HepG2 (cell line): Measurements from ENCODE around the gene TH. TPM values are rescaled to one million over a fixed set of nuclear protein-coding genes. Genes with fewer than 3 reads are reported as not detected.

Source experiments
- CBX2 ChIP-seq, 2 experiments: fragments of 200-600 bp in 1 of 2; sonication (generic); formaldehyde crosslinking in 1 of 2; IDR thresholded peaks; 2 replicates each; pipeline versions ENCODE4 v1.7.0 to v1.8.1; 2018 to 2022; ENCODE audit warnings: low read depth in 2 of 2, low read length in 1 of 2, mild to moderate bottlenecking in 1 of 2, missing genetic modification reagents in 1 of 2
- DMAP1 ChIP-seq: IDR thresholded peaks from 2 replicates; pipeline ENCODE4 v1.6.1; 2016
- HNF4G ChIP-seq, 2 experiments: sonication (generic) in 1 of 2; formaldehyde crosslinking in 1 of 2; IDR thresholded peaks; 2 replicates each; pipeline versions ENCODE4 v1.4.0 to v1.6.1; 2011 to 2020; ENCODE audit warnings: borderline replicate concordance in 2 of 2, low read depth in 2 of 2, mild to moderate bottlenecking in 2 of 2, low read length in 1 of 2, missing genetic modification reagents in 1 of 2, moderate library complexity in 1 of 2
- MAFG ChIP-seq: sonication (generic); formaldehyde crosslinking; IDR thresholded peaks from 2 replicates; pipeline ENCODE4 v1.5.1; 2020; ENCODE audit warnings: mild to moderate bottlenecking, missing genetic modification reagents
- PHF21A ChIP-seq: sonication (generic); formaldehyde crosslinking; IDR thresholded peaks from 2 replicates; pipeline ENCODE4 v1.5.0; 2020; ENCODE audit warnings: mild to moderate bottlenecking, missing genetic modification reagents
- RXRA ChIP-seq: sonication (generic); formaldehyde crosslinking; IDR thresholded peaks from 2 replicates; pipeline ENCODE4 v1.5.1; 2020; ENCODE audit warnings: missing genetic modification reagents
- TBX2 ChIP-seq: sonication (generic); formaldehyde crosslinking; IDR thresholded peaks from 2 replicates; pipeline ENCODE4 v1.5.0; 2020; ENCODE audit warnings: missing genetic modification reagents, mild to moderate bottlenecking, borderline replicate concordance
- TCF7L2 ChIP-seq: IDR thresholded peaks from 2 replicates; pipeline ENCODE4 v1.6.1; 2011; ENCODE audit warnings: mild to moderate bottlenecking, low read depth, low read length, moderate library complexity
- TSC22D2 ChIP-seq: sonication (generic); formaldehyde crosslinking; IDR thresholded peaks from 2 replicates; pipeline ENCODE4 v1.5.1; 2020; ENCODE audit warnings: missing genetic modification reagents, mild to moderate bottlenecking, borderline replicate concordance
- ZNF30 ChIP-seq: sonication (generic); formaldehyde crosslinking; IDR thresholded peaks from 2 replicates; pipeline ENCODE4 v1.5.0; 2020; ENCODE audit warnings: mild to moderate bottlenecking, missing genetic modification reagents
- ZNF652 ChIP-seq: IDR thresholded peaks from 2 replicates; pipeline ENCODE4 v1.6.1; 2016; ENCODE audit warnings: low read depth, borderline replicate concordance
- polyA plus RNA-seq, 8 experiments: library from polyadenylated mRNA; depleted of rRNA in 3 of 8; stranded (reverse) in 7 of 8; unstranded in 1 of 8; fragments of >200 nt; fragmentation: Illumina TruSeq in 4 of 8; extraction: Trizol in 4 of 8; gene quantifications; 2 replicates each; pipeline versions ENCODE4 v1.2.1 to v1.2.3, GENCODE V29; 2011 to 2016; ENCODE audit warnings: low read depth in 4 of 8, missing spikeins in 1 of 8, mixed read lengths in 1 of 8; ENCODE audit not compliant: insufficient read depth in 1 of 8
- total RNA-seq, 5 experiments: library from RNA; depleted of rRNA; stranded (reverse); fragments of >200 nt; fragmentation: Illumina TruSeq; extraction: Trizol; gene quantifications; 2 replicates each; pipeline ENCODE4 v1.2.3, GENCODE V29; 2016; ENCODE audit warnings: low read depth in 1 of 5
- TF ChIP-seq, protein P1 (sequence below): sonication (generic); formaldehyde crosslinking; IDR thresholded peaks from 2 replicates; pipeline ENCODE4 v1.4.0; 2020; ENCODE audit warnings: mild to moderate bottlenecking, missing genetic modification reagents, borderline replicate concordance
- TF ChIP-seq, protein P2 (sequence below): sonication (generic); formaldehyde crosslinking; IDR thresholded peaks from 2 replicates; pipeline ENCODE4 v1.4.0; 2020; ENCODE audit warnings: missing genetic modification reagents
- TF ChIP-seq, protein P3 (sequence below): sonication (generic); formaldehyde crosslinking; IDR thresholded peaks from 2 replicates; pipeline ENCODE4 v1.5.0; 2020; ENCODE audit warnings: mild to moderate bottlenecking, missing genetic modification reagents
- TF ChIP-seq, protein P4 (sequence below): IDR thresholded peaks from 2 replicates; pipeline ENCODE4 v1.6.1; 2016; ENCODE audit warnings: missing genetic modification reagents, missing compliant biosample characterization
- TF ChIP-seq, protein P5 (sequence below): sonication (generic); formaldehyde crosslinking; IDR thresholded peaks from 2 replicates; pipeline ENCODE4 v1.4.0; 2020; ENCODE audit warnings: missing genetic modification reagents

TH gene
- total and polyA plus RNA-seq, 2 of the 13 experiments (the other 11 are each of a cell fraction or from before 2014, with no cell fraction given), result 0.36 TPM; not detected in 1

DNA sequence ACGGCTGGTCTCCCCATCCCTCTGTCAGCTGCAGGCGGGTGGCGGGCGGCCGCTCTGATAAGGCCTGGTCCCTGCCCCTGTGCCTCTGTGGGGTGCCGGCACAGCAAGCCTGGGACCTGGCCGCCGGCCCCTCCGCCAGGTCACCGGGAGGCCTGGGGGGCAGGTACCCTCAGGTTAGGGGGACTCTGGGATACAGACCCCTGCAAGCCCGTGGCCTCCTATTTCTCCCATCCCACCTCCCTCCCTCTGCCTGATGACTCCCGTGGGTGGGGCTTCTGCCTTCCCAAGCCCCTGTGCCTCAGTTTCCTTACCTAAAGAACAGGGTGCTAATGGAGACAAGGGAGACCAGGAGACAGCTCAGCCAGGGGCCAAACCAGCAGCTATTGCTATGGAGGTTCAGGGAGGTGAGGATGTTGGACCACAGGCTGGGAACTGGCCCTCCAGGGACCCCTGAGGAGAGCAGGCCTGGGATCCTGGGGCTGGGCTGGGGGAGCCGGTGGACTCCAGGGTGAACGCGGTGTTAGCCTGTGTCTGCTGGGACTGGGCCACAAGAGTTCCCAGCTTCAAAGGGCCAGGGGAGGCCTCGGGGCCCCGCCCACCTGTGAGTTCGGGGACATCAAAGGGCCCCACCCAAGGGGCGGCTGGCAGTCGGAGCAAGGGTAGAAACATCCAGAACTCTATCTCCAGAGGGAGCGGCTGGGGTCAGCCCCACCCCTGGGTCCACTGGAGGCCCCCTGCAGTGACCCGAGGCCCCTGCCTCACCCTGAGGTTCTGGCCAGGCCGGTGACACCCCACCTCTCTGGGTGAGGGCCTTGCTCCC lies 32.0 kb upstream of the TH start (continued):
- TF ChIP-seq, protein P1, sequence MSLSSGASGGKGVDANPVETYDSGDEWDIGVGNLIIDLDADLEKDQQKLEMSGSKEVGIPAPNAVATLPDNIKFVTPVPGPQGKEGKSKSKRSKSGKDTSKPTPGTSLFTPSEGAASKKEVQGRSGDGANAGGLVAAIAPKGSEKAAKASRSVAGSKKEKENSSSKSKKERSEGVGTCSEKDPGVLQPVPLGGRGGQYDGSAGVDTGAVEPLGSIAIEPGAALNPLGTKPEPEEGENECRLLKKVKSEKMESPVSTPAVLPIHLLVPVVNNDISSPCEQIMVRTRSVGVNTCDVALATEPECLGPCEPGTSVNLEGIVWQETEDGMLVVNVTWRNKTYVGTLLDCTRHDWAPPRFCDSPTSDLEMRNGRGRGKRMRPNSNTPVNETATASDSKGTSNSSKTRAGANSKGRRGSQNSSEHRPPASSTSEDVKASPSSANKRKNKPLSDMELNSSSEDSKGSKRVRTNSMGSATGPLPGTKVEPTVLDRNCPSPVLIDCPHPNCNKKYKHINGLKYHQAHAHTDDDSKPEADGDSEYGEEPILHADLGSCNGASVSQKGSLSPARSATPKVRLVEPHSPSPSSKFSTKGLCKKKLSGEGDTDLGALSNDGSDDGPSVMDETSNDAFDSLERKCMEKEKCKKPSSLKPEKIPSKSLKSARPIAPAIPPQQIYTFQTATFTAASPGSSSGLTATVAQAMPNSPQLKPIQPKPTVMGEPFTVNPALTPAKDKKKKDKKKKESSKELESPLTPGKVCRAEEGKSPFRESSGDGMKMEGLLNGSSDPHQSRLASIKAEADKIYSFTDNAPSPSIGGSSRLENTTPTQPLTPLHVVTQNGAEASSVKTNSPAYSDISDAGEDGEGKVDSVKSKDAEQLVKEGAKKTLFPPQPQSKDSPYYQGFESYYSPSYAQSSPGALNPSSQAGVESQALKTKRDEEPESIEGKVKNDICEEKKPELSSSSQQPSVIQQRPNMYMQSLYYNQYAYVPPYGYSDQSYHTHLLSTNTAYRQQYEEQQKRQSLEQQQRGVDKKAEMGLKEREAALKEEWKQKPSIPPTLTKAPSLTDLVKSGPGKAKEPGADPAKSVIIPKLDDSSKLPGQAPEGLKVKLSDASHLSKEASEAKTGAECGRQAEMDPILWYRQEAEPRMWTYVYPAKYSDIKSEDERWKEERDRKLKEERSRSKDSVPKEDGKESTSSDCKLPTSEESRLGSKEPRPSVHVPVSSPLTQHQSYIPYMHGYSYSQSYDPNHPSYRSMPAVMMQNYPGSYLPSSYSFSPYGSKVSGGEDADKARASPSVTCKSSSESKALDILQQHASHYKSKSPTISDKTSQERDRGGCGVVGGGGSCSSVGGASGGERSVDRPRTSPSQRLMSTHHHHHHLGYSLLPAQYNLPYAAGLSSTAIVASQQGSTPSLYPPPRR, result 0 out of 2 replicates have a peak, but pooled peaks have one; percentile 51
- TF ChIP-seq TSC22D2 (CRISPR knock-in tag) (no peak), TCF7L2 (peak; percentile 91), RXRA (CRISPR knock-in tag) (peak; percentile 91), CBX2 (IDR thresholded peaks at IDR 0.05; ENCODE audit: low read depth, low read length) (no peak), CBX2 (CRISPR knock-in tag; IDR thresholded peaks at IDR 0.05; ENCODE audit: low read depth) (no peak), ZNF652 (CRISPR knock-in tag) (no peak), ZNF30 (CRISPR knock-in tag) (no peak), HNF4G (IDR thresholded peaks at IDR 0.05; ENCODE audit: borderline replicate concordance, low read depth, low read length) (no peak), HNF4G (CRISPR knock-in tag; IDR thresholded peaks at IDR 0.05; ENCODE audit: borderline replicate concordance, low read depth) (no peak), DMAP1 (CRISPR knock-in tag) (no peak), PHF21A (CRISPR knock-in tag) (peak; percentile 72; the same call in 1 of the 2 replicates), TBX2 (CRISPR knock-in tag) (peak; percentile 68; the same call in 1 of the 2 replicates), MAFG (no peak)
- TF ChIP-seq, protein P2, sequence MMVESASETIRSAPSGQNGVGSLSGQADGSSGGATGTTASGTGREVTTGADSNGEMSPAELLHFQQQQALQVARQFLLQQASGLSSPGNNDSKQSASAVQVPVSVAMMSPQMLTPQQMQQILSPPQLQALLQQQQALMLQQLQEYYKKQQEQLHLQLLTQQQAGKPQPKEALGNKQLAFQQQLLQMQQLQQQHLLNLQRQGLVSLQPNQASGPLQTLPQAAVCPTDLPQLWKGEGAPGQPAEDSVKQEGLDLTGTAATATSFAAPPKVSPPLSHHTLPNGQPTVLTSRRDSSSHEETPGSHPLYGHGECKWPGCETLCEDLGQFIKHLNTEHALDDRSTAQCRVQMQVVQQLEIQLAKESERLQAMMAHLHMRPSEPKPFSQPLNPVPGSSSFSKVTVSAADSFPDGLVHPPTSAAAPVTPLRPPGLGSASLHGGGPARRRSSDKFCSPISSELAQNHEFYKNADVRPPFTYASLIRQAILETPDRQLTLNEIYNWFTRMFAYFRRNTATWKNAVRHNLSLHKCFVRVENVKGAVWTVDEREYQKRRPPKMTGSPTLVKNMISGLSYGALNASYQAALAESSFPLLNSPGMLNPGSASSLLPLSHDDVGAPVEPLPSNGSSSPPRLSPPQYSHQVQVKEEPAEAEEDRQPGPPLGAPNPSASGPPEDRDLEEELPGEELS, result no peak
- TF ChIP-seq, protein P3, sequence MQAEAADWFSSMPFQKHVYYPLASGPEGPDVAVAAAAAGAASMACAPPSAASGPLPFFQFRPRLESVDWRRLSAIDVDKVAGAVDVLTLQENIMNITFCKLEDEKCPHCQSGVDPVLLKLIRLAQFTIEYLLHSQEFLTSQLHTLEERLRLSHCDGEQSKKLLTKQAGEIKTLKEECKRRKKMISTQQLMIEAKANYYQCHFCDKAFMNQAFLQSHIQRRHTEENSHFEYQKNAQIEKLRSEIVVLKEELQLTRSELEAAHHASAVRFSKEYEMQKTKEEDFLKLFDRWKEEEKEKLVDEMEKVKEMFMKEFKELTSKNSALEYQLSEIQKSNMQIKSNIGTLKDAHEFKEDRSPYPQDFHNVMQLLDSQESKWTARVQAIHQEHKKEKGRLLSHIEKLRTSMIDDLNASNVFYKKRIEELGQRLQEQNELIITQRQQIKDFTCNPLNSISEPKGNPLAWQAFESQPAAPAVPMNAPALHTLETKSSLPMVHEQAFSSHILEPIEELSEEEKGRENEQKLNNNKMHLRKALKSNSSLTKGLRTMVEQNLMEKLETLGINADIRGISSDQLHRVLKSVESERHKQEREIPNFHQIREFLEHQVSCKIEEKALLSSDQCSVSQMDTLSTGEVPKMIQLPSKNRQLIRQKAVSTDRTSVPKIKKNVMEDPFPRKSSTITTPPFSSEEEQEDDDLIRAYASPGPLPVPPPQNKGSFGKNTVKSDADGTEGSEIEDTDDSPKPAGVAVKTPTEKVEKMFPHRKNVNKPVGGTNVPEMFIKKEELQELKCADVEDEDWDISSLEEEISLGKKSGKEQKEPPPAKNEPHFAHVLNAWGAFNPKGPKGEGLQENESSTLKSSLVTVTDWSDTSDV (CRISPR knock-in tag), result no peak
- TF ChIP-seq, protein P4, sequence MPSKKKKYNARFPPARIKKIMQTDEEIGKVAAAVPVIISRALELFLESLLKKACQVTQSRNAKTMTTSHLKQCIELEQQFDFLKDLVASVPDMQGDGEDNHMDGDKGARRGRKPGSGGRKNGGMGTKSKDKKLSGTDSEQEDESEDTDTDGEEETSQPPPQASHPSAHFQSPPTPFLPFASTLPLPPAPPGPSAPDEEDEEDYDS, result peak; percentile 37; the same call in 1 of the 2 replicates
- TF ChIP-seq, protein P5, sequence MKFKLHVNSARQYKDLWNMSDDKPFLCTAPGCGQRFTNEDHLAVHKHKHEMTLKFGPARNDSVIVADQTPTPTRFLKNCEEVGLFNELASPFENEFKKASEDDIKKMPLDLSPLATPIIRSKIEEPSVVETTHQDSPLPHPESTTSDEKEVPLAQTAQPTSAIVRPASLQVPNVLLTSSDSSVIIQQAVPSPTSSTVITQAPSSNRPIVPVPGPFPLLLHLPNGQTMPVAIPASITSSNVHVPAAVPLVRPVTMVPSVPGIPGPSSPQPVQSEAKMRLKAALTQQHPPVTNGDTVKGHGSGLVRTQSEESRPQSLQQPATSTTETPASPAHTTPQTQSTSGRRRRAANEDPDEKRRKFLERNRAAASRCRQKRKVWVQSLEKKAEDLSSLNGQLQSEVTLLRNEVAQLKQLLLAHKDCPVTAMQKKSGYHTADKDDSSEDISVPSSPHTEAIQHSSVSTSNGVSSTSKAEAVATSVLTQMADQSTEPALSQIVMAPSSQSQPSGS, result no peak
